NOMO-1 (cell line): ENCODE results near the gene TAOK1.

Source experiments
- DNase-seq, 2 experiments: peaks; one replicate each; lab custom pipeline; 2025; ENCODE audit not compliant: unreplicated experiment in 2 of 2; lab: John Stamatoyannopoulos, UW

TAOK1 gene

GRCh38 chr17:29568331-29569244 lies 178.4 kb downstream of the TAOK1 start, which contains the start of gene TP53I13:
TP53I13 (plus strand) TSS chr17:29568701; CDS start chr17:29568759, 58 bp downstream.
- peak; percentile 80 to 90 for DNase-seq

GRCh38 chr17:29569245-29569950 lies 179.2 kb downstream of the TAOK1 start:
- no peak for DNase-seq

- DNase-seq: no peak
These were observed 180.4 kb downstream of the TAOK1 start for GRCh38 chr17:29570521-29570920.

GRCh38 chr17:29571486-29571882 lies 181.3 kb downstream of the TAOK1 start:
- DNase-seq: no peak

GRCh38 chr17:29571883-29572681 lies 181.9 kb downstream of the TAOK1 start:
- DNase-seq: no peak

GRCh38 chr17:29572691-29573557 lies 182.8 kb downstream of the TAOK1 start:
- peak; percentile 13 to 21 for DNase-seq

- DNase-seq: no peak
These were observed 183.4 kb downstream of the TAOK1 start for GRCh38 chr17:29573558-29573869.

- DNase-seq: no peak
These were observed 183.9 kb downstream of the TAOK1 start for GRCh38 chr17:29573871-29574731.

- no peak for DNase-seq
These were observed 184.8 kb downstream of the TAOK1 start for GRCh38 chr17:29574732-29575510.

- DNase-seq: no peak
These were observed 185.5 kb downstream of the TAOK1 start for GRCh38 chr17:29575511-29576213.

- no peak for DNase-seq
These were observed 186.2 kb downstream of the TAOK1 start for GRCh38 chr17:29576214-29577000.

GRCh38 chr17:29577001-29577370 lies 186.8 kb downstream of the TAOK1 start:
- no peak for DNase-seq

GRCh38 chr17:29577385-29578211 lies 187.4 kb downstream of the TAOK1 start:
- no peak for DNase-seq

- DNase-seq: no peak
These were observed 188.7 kb downstream of the TAOK1 start for GRCh38 chr17:29578626-29579485.
